ENCODE measurements around the gene RND3. TPM values are rescaled to one million over a fixed set of nuclear protein-coding genes. Genes with fewer than 3 reads are reported as not detected.

RND3 gene
- polyA plus RNA-seq, 2 of the 4 experiments (the other 2 are of a cell fraction) = 56.8 to 137 TPM

GRCh38 chr2:150421126-150421651 is 66.3 kb downstream of the RND3 start:
- ATAC-seq (no peak), DNase-seq (ENCODE audit: low read depth in 1 of 2, low spot score in 1 of 2) (no peak), FAIRE-seq (no peak)
- Histone ChIP-seq H3K27ac (no peak overlapping the region), H3K4me2 (no peak overlapping the region), H3K4me1 (peaks cover 8% of the 10 kb centered on the region; the same call in 1 of the 3 replicates), H3K9me3 (no peaks in the 10 kb centered on the region), H3K4me3 (no peak overlapping the region)
- TF ChIP-seq ELK1 (IDR thresholded peaks at IDR 0.05; ENCODE audit: low read depth, low read length) (no peak), CHD4 (IDR thresholded peaks at IDR 0.05; ENCODE audit: borderline replicate concordance) (no peak), RNF2 (IDR thresholded peaks at IDR 0.05; ENCODE audit: borderline replicate concordance, low read depth) (no peak), TP53 (CRISPR knock-in tag; IDR thresholded peaks at IDR 0.05) (no peak), RCOR1 (IDR thresholded peaks at IDR 0.05; ENCODE audit: low read depth, low read length) (no peak), EHMT2 (IDR thresholded peaks at IDR 0.05; ENCODE audit: low read depth) (no peak), KDM1A (IDR thresholded peaks at IDR 0.05; ENCODE audit: low read depth) (no peak), MAFK (IDR thresholded peaks at IDR 0.05; ENCODE audit: partially characterized antibody) (no peak), BHLHE40 (IDR thresholded peaks at IDR 0.05; ENCODE audit: low read depth, low read length) (no peak), MAZ (IDR thresholded peaks at IDR 0.05; ENCODE audit: borderline replicate concordance, low read depth, low read length) (no peak), HOXA7 (CRISPR knock-in tag; IDR thresholded peaks at IDR 0.05) (no peak), E2F6 (IDR thresholded peaks at IDR 0.05; ENCODE audit: borderline replicate concordance, low read depth) (no peak), CBX2 (IDR thresholded peaks at IDR 0.05; ENCODE audit: borderline replicate concordance, low read depth) (no peak), HOXB13 (CRISPR knock-in tag; IDR thresholded peaks at IDR 0.05; ENCODE audit: low read depth) (no peak), HMGXB4 (CRISPR knock-in tag; IDR thresholded peaks at IDR 0.05; ENCODE audit: borderline replicate concordance) (no peak), PBX3 (IDR thresholded peaks at IDR 0.05) (no peak), SREBF2 (IDR thresholded peaks at IDR 0.05) (no peak), KDM5A (IDR thresholded peaks at IDR 0.05) (no peak)
- ChIA-PET POLR2A (no interaction called here), CTCF (no interaction called here)

- DNase-seq (ENCODE audit: low read depth in 1 of 2, low spot score in 1 of 2) (no peak), ATAC-seq (no peak), FAIRE-seq (no peak)
- Histone ChIP-seq H3K4me3 (no peak overlapping the region), H3K9me3 (no peaks in the 10 kb centered on the region), H3K4me1 (peaks cover 8% of the 10 kb centered on the region; the same call in 1 of the 3 replicates), H3K27ac (no peak overlapping the region), H3K4me2 (no peak overlapping the region)
- ChIA-PET POLR2A (no interaction called here), CTCF (no interaction called here)
- 9% methylated on average over 1 of the region's 1 CpG for WGBS (ENCODE audit: missing lambda C conversion rate)
- no peak for TF ChIP-seq BHLHE40 (IDR thresholded peaks at IDR 0.05; ENCODE audit: low read depth, low read length)
- TF ChIP-seq POLR2A (IDR thresholded peaks at IDR 0.05; ENCODE audit: low read length) = no peak
- no peak for TF ChIP-seq HMGXB4 (CRISPR knock-in tag; IDR thresholded peaks at IDR 0.05; ENCODE audit: borderline replicate concordance)
- no peak for TF ChIP-seq GATA3 (IDR thresholded peaks at IDR 0.05; ENCODE audit: borderline replicate concordance)
- no peak for TF ChIP-seq CHD2 (IDR thresholded peaks at IDR 0.05; ENCODE audit: low read length, partially characterized antibody)
- no peak for TF ChIP-seq MAX (IDR thresholded peaks at IDR 0.05)
- TF ChIP-seq RAD21 (conservative IDR thresholded peaks at IDR 0.05 in 1 of 2, IDR thresholded peaks at IDR 0.05 in 1 of 2) = no peak
- TF ChIP-seq EHF (CRISPR knock-in tag; IDR thresholded peaks at IDR 0.05) = no peak
- no peak for TF ChIP-seq ZC3H11A (IDR thresholded peaks at IDR 0.05)
- no peak for TF ChIP-seq CBX8 (IDR thresholded peaks at IDR 0.05)
- no peak for TF ChIP-seq USF2 (IDR thresholded peaks at IDR 0.05)
- TF ChIP-seq MYC (IDR thresholded peaks at IDR 0.05; ENCODE audit: borderline replicate concordance, low read length) = no peak
- no peak for TF ChIP-seq HDAC2 (IDR thresholded peaks at IDR 0.05)
- no peak for TF ChIP-seq ZFP36 (IDR thresholded peaks at IDR 0.05; ENCODE audit: borderline replicate concordance, partially characterized antibody)
- no peak for TF ChIP-seq JUNB (IDR thresholded peaks at IDR 0.05)
These were observed 68.6 kb downstream of the RND3 start for GRCh38 chr2:150418916-150419315.
